ENCODE results near the gene ZNF792. TPM values are rescaled to one million over a fixed set of nuclear protein-coding genes. Genes with fewer than 3 reads are reported as not detected.
"Not testable (repeated sequence)": the region's sequence is repeated elsewhere in the genome, so short reads cannot be mapped to it uniquely, and the experiment has no call there.

The ZNF792 gene
- total RNA-seq, 4 donors from 2014 or later, result 2.5 to 6.5 (median 3.7) TPM

- no peaks in the 10 kb centered on the region for H3K27me3 ChIP-seq
- peaks cover 47% of the 10 kb centered on the region for H3K4me1 ChIP-seq
- DNase-seq (ENCODE audit: low spot score in 2 of 2), result no peak
- no peak for TF ChIP-seq POLR2AphosphoS5 (IDR thresholded peaks at IDR 0.05)
- TF ChIP-seq EP300 (IDR thresholded peaks at IDR 0.05), result no peak
- TF ChIP-seq POLR2A (IDR thresholded peaks at IDR 0.05), result no peak
- H3K4me3 ChIP-seq, result peak overlapping the region; percentile 65
- 5% methylated on average over 16 of the region's 37 CpGs for WGBS
- no peaks in the 10 kb centered on the region for H3K9me3 ChIP-seq
- peak overlapping the region; percentile 93 for H3K27ac ChIP-seq
- peaks cover 1% of the 10 kb centered on the region for H3K36me3 ChIP-seq
Observed at GRCh38 chr19:35000338-35000646, 36.3 kb upstream of the ZNF792 start.

DNA sequence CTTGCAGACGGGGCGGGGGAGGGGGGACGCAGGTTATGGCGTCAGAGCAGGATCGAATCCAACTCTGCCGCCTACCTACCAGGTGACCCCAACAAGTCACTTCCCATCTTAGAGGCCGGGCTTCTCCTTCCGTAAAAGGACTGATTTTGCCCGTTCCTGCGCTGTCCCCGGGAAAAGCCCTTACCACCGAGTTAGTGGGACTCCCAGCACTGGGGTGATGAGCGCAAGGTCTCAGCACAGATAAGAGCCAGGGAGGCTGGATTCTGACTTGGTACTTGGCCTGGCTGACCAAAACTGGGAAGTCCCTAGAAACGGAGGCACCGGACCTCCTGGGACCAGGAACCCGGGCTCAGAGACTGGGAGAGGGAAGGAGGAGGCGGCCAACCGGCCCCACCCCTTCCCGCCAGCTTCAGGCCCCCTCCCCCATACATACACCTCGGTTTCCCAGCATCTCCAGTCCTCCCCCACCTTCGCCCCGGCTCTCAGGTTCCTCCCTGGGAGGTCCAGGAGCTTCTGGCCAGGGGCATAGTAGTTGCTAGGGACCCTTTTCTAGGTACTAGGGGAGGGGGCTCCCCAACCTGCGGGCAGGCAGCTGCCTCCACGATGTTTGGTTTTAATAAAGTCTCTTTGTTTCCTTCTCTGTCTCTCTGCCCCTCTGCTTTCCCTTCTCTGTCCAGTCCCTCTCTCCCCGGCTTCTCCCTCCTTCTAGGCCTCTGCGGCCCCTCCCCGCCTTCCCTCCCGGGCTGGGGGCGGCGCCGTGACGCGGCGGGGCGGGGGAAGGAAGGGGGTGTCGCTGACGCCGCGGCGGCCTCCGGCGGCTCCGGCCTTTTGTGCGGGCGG lies 35.7 kb upstream of the ZNF792 start, which contains the start of gene GRAMD1A:
TSS of gene GRAMD1A (plus strand) at position 826 of the 840 bp plus-strand sequence. CDS start 156 bp downstream, outside the sequence.
- peak; percentile 87 to 89 for DNase-seq (ENCODE audit: low spot score in 2 of 2)
- TF ChIP-seq CTCF (IDR thresholded peaks at IDR 0.05) (no peak), POLR2A (IDR thresholded peaks at IDR 0.05) (peak in 1 of 2 donors; percentile 41)
- Histone ChIP-seq H3K9me3 (no peaks in the 10 kb centered on the region), H3K27me3 (no peaks in the 10 kb centered on the region), H3K36me3 (no peaks in the 10 kb centered on the region), H3K27ac (peak within 1 kb of the TSS; percentile 93), H3K4me1 (peaks cover 47% of the 10 kb centered on the region), H3K4me3 (peak within 1 kb of the TSS; percentile 65)
- 2% methylated on average over 23 of the region's 45 CpGs for WGBS

DNA sequence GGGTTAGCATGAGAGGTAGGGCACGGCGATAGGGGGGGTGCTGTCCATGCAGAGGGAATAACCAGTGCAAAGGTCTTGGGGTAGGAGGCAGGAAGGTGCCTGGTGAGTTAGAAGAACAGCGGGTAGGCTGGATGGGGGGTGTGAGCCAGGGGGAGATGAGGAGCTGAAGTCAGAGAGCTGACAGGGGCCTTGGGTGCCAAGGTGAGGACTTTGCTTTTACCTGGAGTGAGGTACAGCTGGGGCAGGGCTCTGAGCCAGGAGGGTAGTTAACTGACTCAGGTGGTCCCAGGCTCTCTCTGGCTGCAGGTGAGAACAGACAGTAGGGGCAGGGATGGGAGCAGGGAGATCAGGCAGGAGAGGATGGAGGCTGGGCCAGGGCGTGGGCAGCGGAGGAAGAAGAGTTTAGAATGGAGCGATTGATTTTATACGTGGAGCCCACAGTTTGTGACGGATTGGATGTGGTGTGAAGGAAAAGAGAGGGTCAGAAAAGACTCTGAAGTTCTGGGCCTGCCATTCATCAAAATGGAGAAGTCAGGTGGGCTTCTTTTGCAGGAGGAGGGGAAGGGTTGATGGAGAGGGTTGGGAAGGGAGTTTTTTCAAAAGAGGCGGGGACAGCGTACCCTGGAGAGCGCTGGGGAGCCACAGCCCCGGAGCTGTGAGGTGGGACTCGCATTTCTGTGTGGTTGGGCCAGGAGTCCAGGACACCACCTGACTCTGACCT lies 34.9 kb upstream of the ZNF792 start:
- no peaks in the 10 kb centered on the region for H3K27me3 ChIP-seq
- DNase-seq (ENCODE audit: low spot score in 2 of 2), result no peak
- H3K9me3 ChIP-seq, result no peaks in the 10 kb centered on the region
- H3K4me1 ChIP-seq, result peaks cover 44% of the 10 kb centered on the region
- peak overlapping the region; percentile 65 for H3K4me3 ChIP-seq
- no peak for TF ChIP-seq EP300 (IDR thresholded peaks at IDR 0.05)
- no peak for TF ChIP-seq POLR2AphosphoS5 (IDR thresholded peaks at IDR 0.05)
- no peak for TF ChIP-seq POLR2A (IDR thresholded peaks at IDR 0.05)
- no peak for TF ChIP-seq CTCF (IDR thresholded peaks at IDR 0.05)
- 48% methylated on average over 13 of the region's 13 CpGs for WGBS
- H3K36me3 ChIP-seq, result no peaks in the 10 kb centered on the region
- peak overlapping the region; percentile 93 for H3K27ac ChIP-seq

- H3K27me3 ChIP-seq; DNase-seq (ENCODE audit: low spot score in 2 of 2); H3K27ac ChIP-seq; H3K36me3 ChIP-seq; H3K9me3 ChIP-seq; H3K4me3 ChIP-seq: not testable (repeated sequence)
- peaks cover 41% of the 10 kb centered on the region for H3K4me1 ChIP-seq
- 89% methylated on average over 7 of the region's 7 CpGs for WGBS
Observed at GRCh38 chr19:34998224-34998623, 34.2 kb upstream of the ZNF792 start.

GRCh38 chr19:34997071-34997617 lies 33.1 kb upstream of the ZNF792 start:
- no peak for TF ChIP-seq CTCF (IDR thresholded peaks at IDR 0.05)
- 79% methylated on average over 8 of the region's 8 CpGs for WGBS
- Histone ChIP-seq H3K9me3 (no peaks in the 10 kb centered on the region), H3K4me1 (peaks cover 32% of the 10 kb centered on the region), H3K4me3 (no peak overlapping the region), H3K27ac (peak overlapping the region; percentile 39), H3K36me3 (no peaks in the 10 kb centered on the region), H3K27me3 (no peaks in the 10 kb centered on the region)
- DNase-seq (ENCODE audit: low spot score in 2 of 2), result no peak

DNA sequence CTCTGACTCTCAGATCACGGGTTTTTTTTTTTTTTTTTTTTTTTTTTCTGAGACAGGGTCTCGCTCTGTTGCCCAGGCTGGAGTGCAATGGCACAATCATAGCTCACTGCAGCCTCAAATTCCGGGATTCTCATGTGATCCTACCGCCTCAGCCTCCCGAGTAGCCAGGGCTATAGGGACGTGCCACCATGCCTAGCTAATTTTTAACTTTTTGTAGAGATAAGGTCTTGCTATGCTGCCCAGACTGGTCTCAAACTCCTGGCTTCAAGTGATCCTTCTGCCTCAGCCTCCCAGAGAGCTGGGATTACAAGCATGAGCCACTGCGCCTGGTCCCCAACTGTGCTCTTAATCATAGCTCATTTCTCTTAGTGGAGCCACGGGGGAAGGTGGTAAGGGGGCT lies 31.5 kb upstream of the ZNF792 start:
- no peaks in the 10 kb centered on the region for H3K9me3 ChIP-seq
- no peaks in the 10 kb centered on the region for H3K36me3 ChIP-seq
- H3K4me1 ChIP-seq, result peaks cover 18% of the 10 kb centered on the region
- no peak overlapping the region for H3K4me3 ChIP-seq
- 90% methylated on average over 8 of the region's 8 CpGs for WGBS
- TF ChIP-seq EP300 (IDR thresholded peaks at IDR 0.05) (no peak), POLR2AphosphoS5 (IDR thresholded peaks at IDR 0.05) (no peak), POLR2A (IDR thresholded peaks at IDR 0.05) (no peak), CTCF (IDR thresholded peaks at IDR 0.05) (no peak)
- no peak for DNase-seq (ENCODE audit: low spot score in 2 of 2)
- no peak overlapping the region for H3K27ac ChIP-seq
- no peaks in the 10 kb centered on the region for H3K27me3 ChIP-seq
